Measurements from ENCODE around the gene RPS4Y1.
A peak's percentile ranks its signal among the peaks of the same experiment; 100 is the strongest.
"Not testable (repeated sequence)": the region's sequence is repeated elsewhere in the genome, so short reads cannot be mapped to it uniquely, and the experiment has no call there.

The RPS4Y1 gene
- 0 to 112 (median 81.0) reads per million in 3 donors for total RNA-seq

DNA sequence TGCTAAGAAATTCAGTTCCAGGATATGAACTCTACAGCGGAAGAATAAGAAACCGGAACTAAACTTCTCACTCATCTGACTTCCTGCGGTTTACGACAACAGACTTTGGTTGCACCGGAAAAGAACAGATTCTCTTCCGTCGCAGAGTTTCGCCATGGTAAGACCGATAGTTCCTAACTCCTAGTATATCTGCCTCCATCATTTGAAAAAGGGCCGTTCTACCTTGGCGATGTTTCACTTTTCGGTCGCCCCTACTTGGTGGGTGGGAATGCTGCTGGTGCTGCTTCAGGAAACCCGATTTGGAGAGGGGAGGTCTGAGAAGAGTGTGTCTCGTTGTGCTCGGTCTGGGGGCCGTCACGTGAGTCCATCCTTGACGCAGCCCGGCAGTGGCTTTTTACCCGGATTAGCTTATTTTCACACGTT lies at the start of gene RPS4Y1:
Gene RPS4Y1 (plus strand): TSS at position 132 of the 423 bp plus-strand sequence. CDS start 23 bp downstream, at position 155.
- no peaks in the 10 kb centered on the region for H3K27me3 ChIP-seq (replicated peaks; ENCODE audit: control insufficient read depth, insufficient read depth, low read length, poor library complexity, severe bottlenecking)
- H3K9me3 ChIP-seq (ENCODE audit: control insufficient read depth, low read length) = no peaks in the 10 kb centered on the region
- H3K36me3 ChIP-seq (ENCODE audit: control insufficient read depth, insufficient read depth, low read length) = no peaks in the 10 kb centered on the region
- peak within 1 kb of the TSS; percentile 54 for H3K4me3 ChIP-seq (ENCODE audit: insufficient read depth, low read depth, low read length, poor library complexity, severe bottlenecking)
- no peaks in the 10 kb centered on the region for H3K4me1 ChIP-seq (ENCODE audit: control insufficient read depth, insufficient read depth, low read length, poor library complexity, severe bottlenecking)
- H3K27ac ChIP-seq (ENCODE audit: insufficient read depth, low read length, poor library complexity, severe bottlenecking) = peak within 1 kb of the TSS; percentile 62
- DNase-seq = peak in 2 of 3 donors; percentile 29 to 41

GRCh38 chrY:2796977-2797523 lies 44.4 kb upstream of the RPS4Y1 start:
- no peak for DNase-seq
- H3K36me3 ChIP-seq (ENCODE audit: control insufficient read depth, insufficient read depth, low read length) = no peaks in the 10 kb centered on the region

DNA sequence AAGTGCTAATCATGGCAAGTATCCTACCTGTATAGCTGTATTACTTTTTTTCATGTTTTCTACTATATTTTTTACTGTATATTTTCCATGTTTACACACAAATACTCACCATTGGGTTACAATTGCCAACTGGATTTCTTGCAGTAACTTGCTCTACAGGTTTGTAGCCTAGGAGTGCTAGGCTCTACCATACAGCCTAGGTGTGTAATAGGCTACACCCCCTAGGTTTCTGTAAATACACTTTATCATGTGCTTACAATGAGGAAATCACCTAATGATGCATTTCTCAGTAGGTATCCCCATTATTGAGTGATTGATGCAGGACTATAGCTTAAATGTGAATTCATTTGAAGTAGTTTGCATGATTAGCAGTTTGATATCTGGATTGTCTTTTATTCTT lies 43.4 kb upstream of the RPS4Y1 start:
- Histone ChIP-seq H3K27me3 (replicated peaks; ENCODE audit: control insufficient read depth, insufficient read depth, low read length, poor library complexity, severe bottlenecking) (no peaks in the 10 kb centered on the region), H3K36me3 (ENCODE audit: control insufficient read depth, insufficient read depth, low read length) (no peaks in the 10 kb centered on the region), H3K9me3 (ENCODE audit: control insufficient read depth, low read length) (no peaks in the 10 kb centered on the region), H3K27ac (ENCODE audit: insufficient read depth, low read length, poor library complexity, severe bottlenecking) (no peak overlapping the region), H3K4me1 (ENCODE audit: control insufficient read depth, insufficient read depth, low read length, poor library complexity, severe bottlenecking) (no peaks in the 10 kb centered on the region), H3K4me3 (ENCODE audit: insufficient read depth, low read depth, low read length, poor library complexity, severe bottlenecking) (no peak overlapping the region)
- DNase-seq = no peak

More at GRCh38 chrY:2796977-2797523, 44.4 kb upstream of the RPS4Y1 start:
- Histone ChIP-seq H3K4me1 (ENCODE audit: control insufficient read depth, insufficient read depth, low read length, poor library complexity, severe bottlenecking) (no peaks in the 10 kb centered on the region), H3K4me3 (ENCODE audit: insufficient read depth, low read depth, low read length, poor library complexity, severe bottlenecking) (no peak overlapping the region), H3K27me3 (replicated peaks; ENCODE audit: control insufficient read depth, insufficient read depth, low read length, poor library complexity, severe bottlenecking) (no peaks in the 10 kb centered on the region), H3K27ac (ENCODE audit: insufficient read depth, low read length, poor library complexity, severe bottlenecking) (no peak overlapping the region), H3K9me3 (ENCODE audit: control insufficient read depth, low read length) (no peaks in the 10 kb centered on the region)

- no peak overlapping the region for H3K27ac ChIP-seq (ENCODE audit: insufficient read depth, low read length, poor library complexity, severe bottlenecking)
- no peaks in the 10 kb centered on the region for H3K36me3 ChIP-seq (ENCODE audit: control insufficient read depth, insufficient read depth, low read length)
- DNase-seq = no peak
- H3K27me3 ChIP-seq (replicated peaks; ENCODE audit: control insufficient read depth, insufficient read depth, low read length, poor library complexity, severe bottlenecking) = no peaks in the 10 kb centered on the region
- H3K4me3 ChIP-seq (ENCODE audit: insufficient read depth, low read depth, low read length, poor library complexity, severe bottlenecking) = no peak overlapping the region
- H3K4me1 ChIP-seq (ENCODE audit: control insufficient read depth, insufficient read depth, low read length, poor library complexity, severe bottlenecking) = no peaks in the 10 kb centered on the region
- no peaks in the 10 kb centered on the region for H3K9me3 ChIP-seq (ENCODE audit: control insufficient read depth, low read length)
These were observed 41.2 kb upstream of the RPS4Y1 start for GRCh38 chrY:2800246-2800645.

GRCh38 chrY:2817146-2817896 lies 24.1 kb upstream of the RPS4Y1 start:
- not testable (repeated sequence) for H3K27me3 ChIP-seq (replicated peaks; ENCODE audit: control insufficient read depth, insufficient read depth, low read length, poor library complexity, severe bottlenecking); H3K36me3 ChIP-seq (ENCODE audit: control insufficient read depth, insufficient read depth, low read length); DNase-seq; H3K4me3 ChIP-seq (ENCODE audit: insufficient read depth, low read depth, low read length, poor library complexity, severe bottlenecking); H3K4me1 ChIP-seq (ENCODE audit: control insufficient read depth, insufficient read depth, low read length, poor library complexity, severe bottlenecking); H3K27ac ChIP-seq (ENCODE audit: insufficient read depth, low read length, poor library complexity, severe bottlenecking); H3K9me3 ChIP-seq (ENCODE audit: control insufficient read depth, low read length)

DNA sequence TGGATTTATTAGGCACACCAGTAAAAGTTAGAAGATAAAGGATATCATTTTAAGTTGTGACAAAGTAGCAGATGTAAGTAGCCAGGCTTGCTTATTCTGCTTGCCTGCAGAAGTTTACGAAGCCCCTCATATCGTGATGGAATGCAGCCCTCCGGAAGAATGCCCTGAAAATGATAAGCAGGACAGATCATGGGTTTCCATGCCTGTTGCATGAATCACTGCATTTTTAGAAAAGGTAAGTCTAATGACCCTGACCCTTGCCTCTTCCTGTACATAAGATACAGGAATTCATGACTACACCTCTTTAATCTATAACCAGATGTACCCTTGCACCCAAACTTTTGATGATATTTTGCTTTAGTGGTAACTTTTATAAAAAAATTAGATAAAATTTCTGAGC lies 16.9 kb upstream of the RPS4Y1 start:
- Histone ChIP-seq H3K4me1 (ENCODE audit: control insufficient read depth, insufficient read depth, low read length, poor library complexity, severe bottlenecking) (no peaks in the 10 kb centered on the region), H3K36me3 (ENCODE audit: control insufficient read depth, insufficient read depth, low read length) (no peaks in the 10 kb centered on the region), H3K9me3 (ENCODE audit: control insufficient read depth, low read length) (no peaks in the 10 kb centered on the region), H3K4me3 (ENCODE audit: insufficient read depth, low read depth, low read length, poor library complexity, severe bottlenecking) (no peak overlapping the region), H3K27ac (ENCODE audit: insufficient read depth, low read length, poor library complexity, severe bottlenecking) (no peak overlapping the region), H3K27me3 (replicated peaks; ENCODE audit: control insufficient read depth, insufficient read depth, low read length, poor library complexity, severe bottlenecking) (no peaks in the 10 kb centered on the region)
- no peak for DNase-seq

DNA sequence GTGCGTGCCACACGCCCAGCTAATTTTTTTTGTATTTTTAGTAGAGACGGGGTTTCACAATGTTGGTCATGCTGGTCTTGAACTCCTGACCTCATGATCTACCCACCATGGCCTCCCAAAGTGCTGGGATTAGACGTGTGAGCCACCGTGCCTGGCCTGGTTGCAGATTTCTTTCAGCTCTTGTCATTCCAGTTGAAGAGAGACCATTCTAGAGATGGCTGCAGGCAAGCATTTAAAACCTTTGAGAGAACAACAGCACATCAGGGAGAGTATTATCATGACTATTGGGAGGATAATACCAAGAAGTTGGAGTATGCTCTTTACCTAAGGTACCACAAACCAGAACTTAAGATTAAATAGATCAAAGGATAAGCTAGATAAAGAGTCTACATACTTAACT lies 12.9 kb upstream of the RPS4Y1 start:
- Histone ChIP-seq H3K27ac (ENCODE audit: insufficient read depth, low read length, poor library complexity, severe bottlenecking) (no peak overlapping the region), H3K4me3 (ENCODE audit: insufficient read depth, low read depth, low read length, poor library complexity, severe bottlenecking) (no peak overlapping the region), H3K4me1 (ENCODE audit: control insufficient read depth, insufficient read depth, low read length, poor library complexity, severe bottlenecking) (no peaks in the 10 kb centered on the region), H3K9me3 (ENCODE audit: control insufficient read depth, low read length) (no peaks in the 10 kb centered on the region), H3K36me3 (ENCODE audit: control insufficient read depth, insufficient read depth, low read length) (no peaks in the 10 kb centered on the region), H3K27me3 (replicated peaks; ENCODE audit: control insufficient read depth, insufficient read depth, low read length, poor library complexity, severe bottlenecking) (no peaks in the 10 kb centered on the region)
- no peak for DNase-seq

DNA sequence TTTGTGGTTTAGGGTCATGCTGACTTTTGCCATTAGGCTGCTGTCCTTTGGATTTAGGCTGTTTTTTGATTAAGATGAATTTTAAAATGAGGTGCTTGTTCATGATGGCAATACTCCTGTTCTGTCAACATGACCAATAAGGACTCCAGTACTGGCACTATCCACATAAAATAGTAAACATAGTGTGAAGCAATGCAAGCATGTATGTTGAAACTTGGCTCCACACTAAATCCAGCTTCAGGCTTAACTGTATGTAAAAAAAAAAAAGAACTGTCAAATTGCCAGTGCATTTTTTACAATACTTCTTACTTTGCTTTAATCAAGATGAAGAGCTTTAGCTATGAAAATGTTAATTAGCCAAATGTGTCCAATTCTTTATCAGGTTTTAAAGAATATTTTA lies 6.2 kb upstream of the RPS4Y1 start:
- Histone ChIP-seq H3K36me3 (ENCODE audit: control insufficient read depth, insufficient read depth, low read length) (no peaks in the 10 kb centered on the region), H3K4me3 (ENCODE audit: insufficient read depth, low read depth, low read length, poor library complexity, severe bottlenecking) (no peak overlapping the region), H3K9me3 (ENCODE audit: control insufficient read depth, low read length) (no peaks in the 10 kb centered on the region), H3K4me1 (ENCODE audit: control insufficient read depth, insufficient read depth, low read length, poor library complexity, severe bottlenecking) (no peaks in the 10 kb centered on the region), H3K27ac (ENCODE audit: insufficient read depth, low read length, poor library complexity, severe bottlenecking) (no peak overlapping the region), H3K27me3 (replicated peaks; ENCODE audit: control insufficient read depth, insufficient read depth, low read length, poor library complexity, severe bottlenecking) (no peaks in the 10 kb centered on the region)
- no peak for DNase-seq

- DNase-seq = no peak
- Histone ChIP-seq H3K27me3 (replicated peaks; ENCODE audit: control insufficient read depth, insufficient read depth, low read length, poor library complexity, severe bottlenecking) (no peaks in the 10 kb centered on the region), H3K27ac (ENCODE audit: insufficient read depth, low read length, poor library complexity, severe bottlenecking) (no peak overlapping the region), H3K4me3 (ENCODE audit: insufficient read depth, low read depth, low read length, poor library complexity, severe bottlenecking) (no peak overlapping the region), H3K4me1 (ENCODE audit: control insufficient read depth, insufficient read depth, low read length, poor library complexity, severe bottlenecking) (no peaks in the 10 kb centered on the region), H3K36me3 (ENCODE audit: control insufficient read depth, insufficient read depth, low read length) (no peaks in the 10 kb centered on the region), H3K9me3 (ENCODE audit: control insufficient read depth, low read length) (no peaks in the 10 kb centered on the region)
These were observed 4.3 kb upstream of the RPS4Y1 start for GRCh38 chrY:2837078-2837477.

DNA sequence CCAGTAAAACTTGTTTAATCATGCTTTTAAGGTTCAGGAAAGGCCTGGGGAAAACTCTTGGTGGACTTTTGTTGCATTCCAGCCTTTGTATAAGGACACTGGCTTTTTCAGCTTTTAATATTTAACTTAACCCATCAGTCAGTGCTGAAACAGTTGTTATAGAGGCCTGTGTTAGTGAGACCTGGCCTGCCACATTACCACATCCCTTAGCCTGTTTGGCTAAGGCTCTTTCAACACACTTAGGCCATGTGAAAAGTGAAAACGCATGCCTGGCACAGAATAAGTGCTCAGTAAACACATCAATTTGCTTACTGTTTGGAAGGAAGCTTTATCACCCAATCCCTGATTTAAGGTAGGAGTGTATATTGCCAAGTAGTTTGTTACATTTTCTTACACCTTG lies 3.5 kb upstream of the RPS4Y1 start:
- Histone ChIP-seq H3K36me3 (ENCODE audit: control insufficient read depth, insufficient read depth, low read length) (no peaks in the 10 kb centered on the region), H3K27me3 (replicated peaks; ENCODE audit: control insufficient read depth, insufficient read depth, low read length, poor library complexity, severe bottlenecking) (no peaks in the 10 kb centered on the region), H3K27ac (ENCODE audit: insufficient read depth, low read length, poor library complexity, severe bottlenecking) (no peak overlapping the region), H3K4me3 (ENCODE audit: insufficient read depth, low read depth, low read length, poor library complexity, severe bottlenecking) (no peak overlapping the region), H3K4me1 (ENCODE audit: control insufficient read depth, insufficient read depth, low read length, poor library complexity, severe bottlenecking) (no peaks in the 10 kb centered on the region), H3K9me3 (ENCODE audit: control insufficient read depth, low read length) (no peaks in the 10 kb centered on the region)
- no peak for DNase-seq

Measured in effector memory CD4-positive, alpha-beta T cell (primary cell).